NCI-H748 (cell line): ENCODE data around the gene ZC3H7A.

ENCODE experiments used
- DNase-seq: peaks from one replicate; lab custom pipeline; 2025; ENCODE audit not compliant: unreplicated experiment; lab: John Stamatoyannopoulos, UW

Gene ZC3H7A

GRCh38 chr16:11740567-11740966 lies 56.5 kb downstream of the ZC3H7A start:
- no peak for DNase-seq

- DNase-seq, result no peak
These were observed 58.1 kb downstream of the ZC3H7A start for GRCh38 chr16:11738742-11739544.

GRCh38 chr16:11737713-11738112 lies 59.3 kb downstream of the ZC3H7A start:
- DNase-seq, result no peak

GRCh38 chr16:11736903-11737302 lies 60.2 kb downstream of the ZC3H7A start:
- no peak for DNase-seq

- no peak for DNase-seq
These were observed 61.3 kb downstream of the ZC3H7A start for GRCh38 chr16:11735787-11736186.

GRCh38 chr16:11734653-11735043 lies 62.4 kb downstream of the ZC3H7A start:
- DNase-seq, result no peak

GRCh38 chr16:11734025-11734652 lies 62.9 kb downstream of the ZC3H7A start:
- DNase-seq, result no peak

GRCh38 chr16:11731222-11731621 lies 65.8 kb downstream of the ZC3H7A start:
- DNase-seq, result no peak

- no peak for DNase-seq
These were observed 67.3 kb downstream of the ZC3H7A start for GRCh38 chr16:11729787-11730186.

GRCh38 chr16:11727796-11728543 lies 69.1 kb downstream of the ZC3H7A start:
- DNase-seq, result no peak

GRCh38 chr16:11726008-11726407 lies 71.0 kb downstream of the ZC3H7A start:
- no peak for DNase-seq

GRCh38 chr16:11725457-11725856 lies 71.6 kb downstream of the ZC3H7A start:
- no peak for DNase-seq

GRCh38 chr16:11722468-11722808 lies 74.6 kb downstream of the ZC3H7A start:
- no peak for DNase-seq

- no peak for DNase-seq
These were observed 75.1 kb downstream of the ZC3H7A start for GRCh38 chr16:11721781-11722467.

GRCh38 chr16:11719762-11720161 lies 77.3 kb downstream of the ZC3H7A start:
- DNase-seq, result no peak

- DNase-seq, result no peak
These were observed 77.9 kb downstream of the ZC3H7A start for GRCh38 chr16:11719171-11719570.

GRCh38 chr16:11717811-11718210 lies 79.2 kb downstream of the ZC3H7A start:
- no peak for DNase-seq

- no peak for DNase-seq
These were observed 80.7 kb downstream of the ZC3H7A start for GRCh38 chr16:11716336-11716735.

GRCh38 chr16:11715246-11715947 lies 81.7 kb downstream of the ZC3H7A start:
- DNase-seq, result no peak

- no peak for DNase-seq
These were observed 84.9 kb downstream of the ZC3H7A start for GRCh38 chr16:11712122-11712521.

- DNase-seq, result no peak
These were observed 85.4 kb downstream of the ZC3H7A start for GRCh38 chr16:11711662-11712061.
